Subcutaneous abdominal adipose tissue (tissue), 5 donors: ENCODE results near the gene RASGRF2.

Source experiments
- H3K27ac ChIP-seq: one replicate; pipeline ENCODE4 v1.7.0; 2013; ENCODE audit warnings: low read depth, mild to moderate bottlenecking, inconsistent platforms, low read length, moderate library complexity
- H3K27me3 ChIP-seq, 5 donors: one replicate each; pipeline ENCODE4 v1.7.0; 2013; ENCODE audit warnings: low read length in 5 of 5, inconsistent platforms in 1 of 5; ENCODE audit not compliant: control insufficient read depth in 5 of 5, insufficient read depth in 4 of 5
- H3K36me3 ChIP-seq, 5 donors: one replicate each; pipeline ENCODE4 v1.7.0; 2013; ENCODE audit warnings: low read length in 5 of 5; ENCODE audit not compliant: control insufficient read depth in 5 of 5, insufficient read depth in 5 of 5
- H3K4me1 ChIP-seq, 5 donors: one replicate each; pipeline ENCODE4 v1.7.0; 2013; ENCODE audit warnings: low read length in 5 of 5, mild to moderate bottlenecking in 3 of 5, moderate library complexity in 1 of 5; ENCODE audit not compliant: control insufficient read depth in 5 of 5, insufficient read depth in 5 of 5
- H3K4me3 ChIP-seq, 5 donors: one replicate each; pipeline ENCODE4 v1.7.0; 2013; ENCODE audit warnings: low read length in 5 of 5, low read depth in 1 of 5
- H3K9ac ChIP-seq, 5 donors: one replicate each; pipeline ENCODE4 v1.7.0; 2013; ENCODE audit warnings: low read length in 5 of 5, mild to moderate bottlenecking in 4 of 5, moderate library complexity in 3 of 5
- H3K9me3 ChIP-seq, 5 donors: one replicate each; pipeline ENCODE4 v1.7.0; 2013; ENCODE audit warnings: low read length in 5 of 5; ENCODE audit not compliant: control insufficient read depth in 5 of 5
- donor health status: healthy.
- donor health status: healthy.
- donor health status: healthy.
- donor health status: healthy.
- donor health status: healthy.

Gene RASGRF2

GRCh38 chr5:81137833-81138232, 177.7 kb downstream of the RASGRF2 start:
- Histone ChIP-seq H3K4me3 (no peak overlapping the region), H3K27ac (no peak overlapping the region), H3K9me3 (peaks cover 0 to 3% (median 0%) of the 10 kb centered on the region in 5 donors), H3K27me3 (no peaks in the 10 kb centered on the region), H3K9ac (no peak overlapping the region), H3K4me1 (peaks cover 9 to 23% (median 15%) of the 10 kb centered on the region in 5 donors), H3K36me3 (peaks cover 0 to 2% (median 0%) of the 10 kb centered on the region in 5 donors)

GRCh38 chr5:81140441-81140840, 180.3 kb downstream of the RASGRF2 start:
- Histone ChIP-seq H3K9ac (no peak overlapping the region), H3K27ac (no peak overlapping the region), H3K27me3 (no peaks in the 10 kb centered on the region), H3K4me1 (peaks cover 9 to 23% (median 15%) of the 10 kb centered on the region in 5 donors), H3K4me3 (peak overlapping the region in 2 of 5 donors; percentile 34 to 38), H3K9me3 (peaks cover 0 to 3% (median 0%) of the 10 kb centered on the region in 5 donors), H3K36me3 (peaks cover 0 to 2% (median 0%) of the 10 kb centered on the region in 5 donors)

DNA sequence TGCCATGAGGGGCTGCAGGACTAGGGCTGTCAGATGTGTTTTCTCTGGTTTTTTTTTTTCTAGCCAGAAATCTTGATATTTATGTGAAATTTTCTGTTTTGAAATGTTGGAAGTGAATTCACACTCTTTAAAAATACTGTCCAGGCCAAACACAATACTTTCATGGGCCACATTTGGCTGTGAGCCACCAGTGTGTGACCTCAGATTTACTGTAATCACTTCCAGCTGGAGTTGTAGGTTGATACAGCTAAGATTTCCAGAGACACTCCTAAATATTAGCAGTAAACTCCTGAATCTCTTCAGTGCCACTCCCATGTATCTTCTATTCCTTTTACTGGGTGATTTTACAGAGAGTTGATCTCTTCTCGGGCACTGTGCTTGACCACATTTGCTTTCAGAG, 180.8 kb downstream of the RASGRF2 start:
- Histone ChIP-seq H3K36me3 (peaks cover 0 to 2% (median 0%) of the 10 kb centered on the region in 5 donors), H3K27me3 (no peaks in the 10 kb centered on the region), H3K9me3 (peaks cover 0 to 3% (median 0%) of the 10 kb centered on the region in 5 donors), H3K4me1 (peaks cover 9 to 23% (median 15%) of the 10 kb centered on the region in 5 donors), H3K9ac (peak overlapping the region in 1 of 5 donors; percentile 56), H3K4me3 (peak overlapping the region in 1 of 5 donors; percentile 38), H3K27ac (peak overlapping the region; percentile 7)

GRCh38 chr5:81142108-81142507, 181.9 kb downstream of the RASGRF2 start:
- H3K4me3 ChIP-seq: no peak overlapping the region
- H3K4me1 ChIP-seq: peaks cover 9 to 23% (median 15%) of the 10 kb centered on the region in 5 donors
- no peaks in the 10 kb centered on the region for H3K9me3 ChIP-seq
- H3K27me3 ChIP-seq: no peaks in the 10 kb centered on the region
- H3K9ac ChIP-seq: no peak overlapping the region
- no peak overlapping the region for H3K27ac ChIP-seq
- peaks cover 0 to 2% (median 0%) of the 10 kb centered on the region in 5 donors for H3K36me3 ChIP-seq

DNA sequence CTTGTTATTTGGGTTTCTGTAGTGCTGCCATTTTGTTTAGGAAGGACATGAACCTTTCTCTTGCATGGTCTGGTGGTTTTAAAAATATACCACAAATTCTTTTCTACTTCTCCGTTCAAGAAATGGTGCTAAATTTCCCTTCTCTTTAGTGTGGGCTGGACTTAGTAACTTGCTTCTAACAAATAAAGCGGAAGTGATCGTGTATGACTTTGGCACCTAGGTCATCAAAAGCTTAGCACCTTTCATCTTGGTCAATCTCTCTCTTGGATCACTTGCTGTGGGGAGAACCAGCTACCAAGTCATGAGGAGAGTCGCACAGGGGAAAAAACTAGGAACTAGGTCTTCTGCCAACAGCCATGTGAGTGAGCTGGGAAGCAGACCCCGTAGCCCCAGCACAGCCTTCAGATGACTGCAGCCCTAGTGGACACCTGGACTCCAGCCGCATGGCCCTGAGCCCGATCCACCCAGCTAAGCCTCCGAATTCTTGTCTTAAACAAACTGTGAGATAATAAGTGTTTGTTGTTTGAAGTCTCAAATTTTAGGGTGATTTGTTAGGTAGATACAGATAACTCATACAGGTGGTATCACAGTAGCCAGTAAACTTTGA, 185.3 kb downstream of the RASGRF2 start:
- Histone ChIP-seq H3K9me3 (no peaks in the 10 kb centered on the region), H3K9ac (no peak overlapping the region), H3K4me1 (peaks cover 7 to 15% (median 12%) of the 10 kb centered on the region in 5 donors), H3K27me3 (no peaks in the 10 kb centered on the region), H3K4me3 (no peak overlapping the region), H3K36me3 (peaks cover 0 to 4% (median 0%) of the 10 kb centered on the region in 5 donors), H3K27ac (no peak overlapping the region)

DNA sequence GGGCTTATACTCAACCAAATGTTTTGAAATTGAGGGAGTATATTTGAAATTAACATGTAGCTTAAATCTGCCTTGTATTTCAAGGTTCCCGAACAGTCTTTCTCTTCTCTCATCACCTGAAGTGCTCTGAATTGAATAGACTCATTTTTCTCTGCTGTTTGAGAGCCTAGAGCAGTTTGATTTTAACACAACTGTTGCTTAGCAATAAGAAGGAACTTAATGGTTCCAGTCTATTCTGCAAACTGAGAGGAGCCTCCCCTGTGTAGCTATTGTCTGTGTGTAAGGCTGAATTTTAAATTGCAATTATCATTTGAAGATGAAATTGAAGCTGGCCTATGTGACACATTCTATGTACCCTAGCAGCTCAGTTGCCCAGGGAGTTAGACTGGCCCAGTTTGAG, 185.9 kb downstream of the RASGRF2 start:
- Histone ChIP-seq H3K4me1 (peaks cover 2 to 9% (median 6%) of the 10 kb centered on the region in 5 donors), H3K4me3 (no peak overlapping the region), H3K27me3 (no peaks in the 10 kb centered on the region), H3K36me3 (peaks cover 0 to 4% (median 0%) of the 10 kb centered on the region in 5 donors), H3K9me3 (no peaks in the 10 kb centered on the region), H3K27ac (no peak overlapping the region), H3K9ac (no peak overlapping the region)

DNA sequence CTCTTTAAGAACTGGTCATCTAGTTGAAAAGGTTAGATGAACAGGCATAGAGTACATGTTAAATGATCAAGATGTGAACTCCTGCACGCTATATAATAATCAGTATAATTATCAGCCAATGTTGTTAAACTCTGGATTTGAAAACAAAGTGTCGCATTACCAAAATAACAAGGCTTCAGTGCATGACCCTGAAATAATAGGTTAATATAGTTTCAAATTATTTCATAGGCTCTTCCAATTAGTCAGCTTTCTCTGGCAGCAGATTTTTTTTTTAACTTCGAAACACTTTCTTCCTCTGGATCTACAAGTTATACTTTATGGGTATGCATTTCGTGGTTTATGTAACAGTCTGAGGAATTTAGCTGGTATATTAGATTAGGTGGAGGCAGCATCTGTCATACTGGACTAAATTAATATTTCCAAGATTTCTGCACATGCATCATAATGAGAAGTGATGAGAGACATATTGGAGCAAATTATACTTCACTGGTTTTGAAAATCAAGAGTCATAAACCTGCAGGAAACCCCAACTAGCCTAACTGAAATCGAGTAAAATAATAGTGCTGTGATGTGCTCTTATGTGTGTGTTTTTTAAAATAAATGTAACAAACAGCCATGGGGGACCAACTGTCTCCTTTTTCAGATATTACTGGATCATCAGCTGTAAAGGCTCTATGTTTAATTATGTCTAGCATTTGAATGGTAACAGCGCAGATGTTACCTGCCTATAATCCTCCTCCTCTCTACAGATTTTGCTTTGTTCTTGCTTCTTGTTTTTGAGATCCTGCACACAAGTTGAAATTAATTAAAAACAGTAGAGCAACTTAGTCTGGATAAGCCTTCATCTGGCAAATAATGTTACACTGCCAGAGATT, 187.1 kb downstream of the RASGRF2 start:
- Histone ChIP-seq H3K4me1 (peaks cover 0 to 5% (median 0%) of the 10 kb centered on the region in 5 donors), H3K27ac (no peak overlapping the region), H3K4me3 (no peak overlapping the region), H3K9me3 (no peaks in the 10 kb centered on the region), H3K9ac (no peak overlapping the region), H3K27me3 (no peaks in the 10 kb centered on the region), H3K36me3 (peaks cover 0 to 4% (median 0%) of the 10 kb centered on the region in 5 donors)

DNA sequence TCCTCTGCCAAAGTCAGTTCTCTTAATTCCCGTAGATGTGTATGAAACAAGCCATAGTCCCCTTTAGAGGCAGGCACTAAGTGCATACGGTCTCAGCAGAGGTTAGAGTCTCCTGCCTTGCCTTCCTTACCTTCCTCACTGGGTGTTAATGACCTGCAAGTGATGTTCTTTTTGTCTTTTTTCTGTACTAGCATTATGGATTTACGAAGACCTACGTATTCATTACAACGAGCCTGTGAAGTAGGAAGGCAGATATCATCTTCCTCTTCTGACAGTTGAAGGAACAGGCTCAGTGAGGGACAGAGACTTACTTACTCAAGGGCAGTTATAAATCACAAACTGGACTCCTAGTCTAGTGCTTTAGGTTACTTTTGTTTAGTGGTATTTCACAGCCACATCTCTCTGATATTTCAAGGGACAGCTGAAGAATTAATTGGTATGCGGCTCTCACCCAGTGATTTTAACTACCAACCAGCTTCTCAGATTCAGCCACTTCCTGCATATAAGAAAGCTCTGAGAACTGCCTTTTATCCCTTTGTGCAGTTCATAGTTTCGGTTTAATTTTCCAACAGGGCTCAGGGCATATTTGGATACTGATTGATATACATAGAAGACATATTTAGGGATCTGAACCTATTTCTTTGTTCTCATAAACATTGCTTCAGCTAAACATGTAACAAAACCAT, 187.9 kb downstream of the RASGRF2 start:
- Histone ChIP-seq H3K4me3 (no peak overlapping the region), H3K4me1 (peaks cover 0 to under 1% (median 0%) of the 10 kb centered on the region in 5 donors), H3K9ac (no peak overlapping the region), H3K27me3 (no peaks in the 10 kb centered on the region), H3K36me3 (peaks cover 0 to 4% (median 0%) of the 10 kb centered on the region in 5 donors), H3K9me3 (no peaks in the 10 kb centered on the region), H3K27ac (no peak overlapping the region)

DNA sequence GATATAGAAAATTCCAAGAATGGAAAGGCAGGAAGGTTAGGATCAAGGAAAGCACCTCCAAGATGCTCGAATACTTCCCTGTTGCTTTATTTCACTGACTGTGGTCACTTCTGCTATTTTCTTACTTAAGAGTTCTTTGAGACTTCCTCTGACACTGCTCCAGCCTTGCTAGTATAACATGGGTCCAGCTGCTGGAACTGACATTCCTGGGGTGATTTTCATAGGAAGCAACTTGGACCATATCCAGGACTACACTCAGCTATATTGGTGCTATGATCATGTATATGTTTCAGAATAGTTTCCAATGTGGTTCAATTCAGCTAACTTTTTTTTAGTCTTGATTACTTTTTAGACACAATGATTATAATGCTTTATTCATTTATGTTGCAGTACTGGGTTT, 191.4 kb downstream of the RASGRF2 start:
- Histone ChIP-seq H3K9ac (no peak overlapping the region), H3K4me1 (no peaks in the 10 kb centered on the region), H3K36me3 (peaks cover 0 to 4% (median 0%) of the 10 kb centered on the region in 5 donors), H3K9me3 (peaks cover 0 to 10% (median 0%) of the 10 kb centered on the region in 5 donors), H3K27ac (no peak overlapping the region), H3K4me3 (no peak overlapping the region), H3K27me3 (no peaks in the 10 kb centered on the region)
